IPS-20b (cell line): Measurements from ENCODE around the gene RANBP17.
"Not testable (repeated sequence)": the region's sequence is repeated elsewhere in the genome, so short reads cannot be mapped to it uniquely, and the experiment has no call there.

Source experiments
- H3K27ac ChIP-seq: one replicate; pipeline ENCODE4 v1.5.1; 2013; ENCODE audit warnings: low read length
- H3K27me3 ChIP-seq: 2 replicates; pipeline ENCODE4 v1.6.1; 2013; ENCODE audit warnings: mild to moderate bottlenecking, low read length, inconsistent platforms; ENCODE audit not compliant: insufficient read depth
- H3K36me3 ChIP-seq: 2 replicates; pipeline ENCODE4 v1.6.1; 2013; ENCODE audit warnings: low read depth, mild to moderate bottlenecking, inconsistent platforms, low read length, moderate library complexity; ENCODE audit not compliant: insufficient read depth
- H3K4me1 ChIP-seq: 2 replicates; pipeline ENCODE4 v1.6.1; 2013; ENCODE audit warnings: mild to moderate bottlenecking, control low read depth, inconsistent platforms, low read length, moderate library complexity; ENCODE audit not compliant: insufficient read depth
- H3K4me3 ChIP-seq: 2 replicates; pipeline ENCODE4 v1.5.1; 2013; ENCODE audit warnings: mild to moderate bottlenecking, low read length, inconsistent platforms
- H3K9ac ChIP-seq: 2 replicates; pipeline ENCODE4 v1.6.1; 2013; ENCODE audit warnings: low read depth, mild to moderate bottlenecking, inconsistent platforms, low read length, moderate library complexity
- H3K9me3 ChIP-seq: 2 replicates; pipeline ENCODE4 v1.6.1; 2013; ENCODE audit warnings: mild to moderate bottlenecking, low read depth, low read length, inconsistent platforms; ENCODE audit not compliant: insufficient read depth

RANBP17 gene

GRCh38 chr5:171158581-171158980 is 296.8 kb downstream of the RANBP17 start:
- no peak overlapping the region for H3K4me3 ChIP-seq
- H3K27ac ChIP-seq = no peak overlapping the region
- no peak overlapping the region for H3K9ac ChIP-seq
- no peaks in the 10 kb centered on the region for H3K36me3 ChIP-seq
- H3K9me3 ChIP-seq = no peaks in the 10 kb centered on the region
- no peaks in the 10 kb centered on the region for H3K27me3 ChIP-seq
- H3K4me1 ChIP-seq = no peaks in the 10 kb centered on the region; the same call in 1 of the 2 replicates

- Histone ChIP-seq H3K9ac (no peak overlapping the region), H3K9me3 (no peaks in the 10 kb centered on the region), H3K4me1 (no peaks in the 10 kb centered on the region; the same call in 1 of the 2 replicates), H3K36me3 (no peaks in the 10 kb centered on the region), H3K27ac (no peak overlapping the region), H3K27me3 (no peaks in the 10 kb centered on the region), H3K4me3 (no peak overlapping the region)
These were observed 300.3 kb downstream of the RANBP17 start for GRCh38 chr5:171162165-171162564.

- Histone ChIP-seq H3K27me3 (no peaks in the 10 kb centered on the region), H3K9ac (no peak overlapping the region), H3K4me3 (no peak overlapping the region), H3K4me1 (no peaks in the 10 kb centered on the region; the same call in 1 of the 2 replicates), H3K27ac (no peak overlapping the region), H3K9me3 (no peaks in the 10 kb centered on the region), H3K36me3 (no peaks in the 10 kb centered on the region)
These were observed 300.8 kb downstream of the RANBP17 start for GRCh38 chr5:171162596-171162995.

GRCh38 chr5:171166766-171167165 is 304.9 kb downstream of the RANBP17 start:
- Histone ChIP-seq H3K9me3 (no peaks in the 10 kb centered on the region), H3K27me3 (no peaks in the 10 kb centered on the region), H3K4me3 (no peak overlapping the region), H3K9ac (no peak overlapping the region), H3K4me1 (no peaks in the 10 kb centered on the region; the same call in 1 of the 2 replicates), H3K36me3 (no peaks in the 10 kb centered on the region), H3K27ac (no peak overlapping the region)

GRCh38 chr5:171168171-171168570 is 306.4 kb downstream of the RANBP17 start:
- no peak overlapping the region for H3K9ac ChIP-seq
- H3K4me1 ChIP-seq = no peaks in the 10 kb centered on the region; the same call in 1 of the 2 replicates
- H3K27me3 ChIP-seq = no peaks in the 10 kb centered on the region
- H3K9me3 ChIP-seq = no peaks in the 10 kb centered on the region
- no peaks in the 10 kb centered on the region for H3K36me3 ChIP-seq
- no peak overlapping the region for H3K27ac ChIP-seq
- no peak overlapping the region for H3K4me3 ChIP-seq

GRCh38 chr5:171174960-171175359 is 313.1 kb downstream of the RANBP17 start:
- H3K36me3 ChIP-seq, H3K4me1 ChIP-seq, H3K27ac ChIP-seq, H3K27me3 ChIP-seq, H3K9me3 ChIP-seq, H3K9ac ChIP-seq, H3K4me3 ChIP-seq: not testable (repeated sequence)

- H3K36me3 ChIP-seq = no peaks in the 10 kb centered on the region
- no peak overlapping the region for H3K9ac ChIP-seq
- no peaks in the 10 kb centered on the region for H3K27me3 ChIP-seq
- no peaks in the 10 kb centered on the region for H3K4me1 ChIP-seq
- no peak overlapping the region for H3K4me3 ChIP-seq
- no peak overlapping the region for H3K27ac ChIP-seq
- no peaks in the 10 kb centered on the region for H3K9me3 ChIP-seq
These were observed 313.9 kb downstream of the RANBP17 start for GRCh38 chr5:171175746-171176145.

GRCh38 chr5:171178190-171178589 is 316.4 kb downstream of the RANBP17 start:
- H3K27ac ChIP-seq = not testable (repeated sequence)

GRCh38 chr5:171188016-171188415 is 326.2 kb downstream of the RANBP17 start:
- Histone ChIP-seq H3K9me3 (no peaks in the 10 kb centered on the region), H3K4me3 (no peak overlapping the region), H3K27ac (no peak overlapping the region), H3K4me1 (no peaks in the 10 kb centered on the region), H3K27me3 (no peaks in the 10 kb centered on the region), H3K36me3 (no peaks in the 10 kb centered on the region), H3K9ac (no peak overlapping the region)

More at GRCh38 chr5:171178190-171178589, 316.4 kb downstream of the RANBP17 start:
- not testable (repeated sequence) for H3K4me3 ChIP-seq, H3K27me3 ChIP-seq, H3K4me1 ChIP-seq, H3K36me3 ChIP-seq, H3K9me3 ChIP-seq, H3K9ac ChIP-seq

- Histone ChIP-seq H3K36me3 (no peaks in the 10 kb centered on the region), H3K27ac (no peak overlapping the region), H3K4me1 (no peaks in the 10 kb centered on the region), H3K9me3 (no peaks in the 10 kb centered on the region), H3K4me3 (no peak overlapping the region), H3K27me3 (no peaks in the 10 kb centered on the region), H3K9ac (no peak overlapping the region)
These were observed 327.6 kb downstream of the RANBP17 start for GRCh38 chr5:171189442-171189841.

GRCh38 chr5:171192111-171192510 is 330.3 kb downstream of the RANBP17 start:
- H3K9ac ChIP-seq = no peak overlapping the region
- H3K9me3 ChIP-seq = no peaks in the 10 kb centered on the region
- no peaks in the 10 kb centered on the region for H3K27me3 ChIP-seq
- H3K36me3 ChIP-seq = no peaks in the 10 kb centered on the region
- no peak overlapping the region for H3K27ac ChIP-seq
- no peak overlapping the region for H3K4me3 ChIP-seq
- no peaks in the 10 kb centered on the region for H3K4me1 ChIP-seq

- Histone ChIP-seq H3K9me3 (no peaks in the 10 kb centered on the region), H3K27me3 (no peaks in the 10 kb centered on the region), H3K4me3 (no peak overlapping the region), H3K9ac (no peak overlapping the region), H3K4me1 (peaks cover 7% of the 10 kb centered on the region; the same call in 1 of the 2 replicates), H3K27ac (no peak overlapping the region), H3K36me3 (no peaks in the 10 kb centered on the region)
These were observed 339.5 kb downstream of the RANBP17 start for GRCh38 chr5:171201310-171201709.

- no peaks in the 10 kb centered on the region for H3K36me3 ChIP-seq
- no peak overlapping the region for H3K9ac ChIP-seq
- H3K4me3 ChIP-seq = no peak overlapping the region
- H3K27me3 ChIP-seq = no peaks in the 10 kb centered on the region
- no peak overlapping the region for H3K27ac ChIP-seq
- H3K4me1 ChIP-seq = peaks cover 7% of the 10 kb centered on the region; the same call in 1 of the 2 replicates
- no peaks in the 10 kb centered on the region for H3K9me3 ChIP-seq
These were observed 343.6 kb downstream of the RANBP17 start for GRCh38 chr5:171205375-171205774.
